CD4-positive, alpha-beta T cell treated with Interleukin-4 for 4 hours (primary cell): ENCODE measurements around the gene ARHGEF2.
A peak's percentile ranks its signal among the peaks of the same experiment; 100 is the strongest.
"Not testable (repeated sequence)": the region's sequence is repeated elsewhere in the genome, so short reads cannot be mapped to it uniquely, and the experiment has no call there.

Experiments
- DNase-seq: peaks from one replicate; pipeline ENCODE4 v3.0.0-alpha.2; 2020

The ARHGEF2 gene

DNA sequence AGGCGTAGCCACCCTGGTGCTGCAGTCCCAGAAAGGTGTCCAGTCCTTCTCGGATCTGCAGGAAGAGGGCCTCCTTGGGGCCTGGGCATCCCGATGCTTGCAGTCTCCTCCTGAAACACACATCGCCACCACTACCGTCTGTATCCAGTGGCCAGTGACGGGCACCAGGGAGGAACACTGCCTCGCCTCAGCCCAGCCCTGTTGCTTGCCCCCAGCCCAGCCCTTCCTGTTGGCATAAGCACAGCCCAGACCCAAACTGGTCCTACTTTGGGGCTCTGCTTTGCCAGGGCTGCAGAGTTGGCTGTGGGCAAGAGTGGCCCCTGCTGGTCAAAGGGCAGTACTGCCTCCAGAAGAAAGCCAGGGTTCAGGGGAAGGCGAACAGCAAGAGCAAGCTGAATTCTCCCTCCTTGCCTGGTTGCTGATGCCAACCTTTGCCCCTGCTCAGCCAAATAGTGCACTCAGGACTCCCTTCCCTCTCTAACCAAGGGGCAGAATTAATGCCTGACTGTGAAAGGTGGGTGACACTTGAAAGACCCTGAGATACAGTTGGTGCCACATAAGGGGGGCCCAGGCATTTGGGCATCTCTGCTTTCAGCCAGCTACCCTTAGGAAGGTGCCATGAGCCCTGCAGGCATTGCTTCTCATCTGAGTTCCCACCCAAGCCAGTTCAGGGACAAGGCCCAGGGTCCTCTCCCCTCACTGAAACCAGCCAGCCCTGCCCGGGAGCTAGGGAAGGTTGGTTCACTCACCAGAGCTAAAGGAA lies 11.1 kb upstream of the ARHGEF2 start:
- peak; percentile 80 for DNase-seq

- not testable (repeated sequence) for DNase-seq
Observed at GRCh38 chr1:155984903-155985645, 6.7 kb upstream of the ARHGEF2 start.

DNA sequence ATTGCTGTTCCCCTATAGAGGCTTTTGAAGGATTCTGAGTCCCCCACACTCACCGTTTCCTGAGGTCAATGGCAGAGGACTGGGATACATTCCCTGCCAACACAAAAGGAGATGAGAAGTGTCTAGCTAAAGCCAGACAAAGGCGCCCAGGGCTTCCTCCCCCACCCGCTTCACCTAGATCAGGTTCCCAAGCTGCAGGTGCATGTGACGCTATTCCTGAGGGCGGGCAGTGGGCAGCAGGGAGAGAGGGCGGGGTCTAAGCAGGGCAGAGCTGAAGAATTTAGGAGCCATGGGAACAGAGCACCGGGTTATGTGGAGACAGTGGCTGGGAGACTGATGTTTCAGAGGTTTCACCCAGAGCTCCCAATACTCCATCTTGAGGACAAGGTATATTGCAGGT lies 6.0 kb upstream of the ARHGEF2 start:
- no peak for DNase-seq

- no peak for DNase-seq
Observed at GRCh38 chr1:155983191-155984024, 5.1 kb upstream of the ARHGEF2 start.

GRCh38 chr1:155982106-155982505 lies 3.8 kb upstream of the ARHGEF2 start:
- no peak for DNase-seq

DNA sequence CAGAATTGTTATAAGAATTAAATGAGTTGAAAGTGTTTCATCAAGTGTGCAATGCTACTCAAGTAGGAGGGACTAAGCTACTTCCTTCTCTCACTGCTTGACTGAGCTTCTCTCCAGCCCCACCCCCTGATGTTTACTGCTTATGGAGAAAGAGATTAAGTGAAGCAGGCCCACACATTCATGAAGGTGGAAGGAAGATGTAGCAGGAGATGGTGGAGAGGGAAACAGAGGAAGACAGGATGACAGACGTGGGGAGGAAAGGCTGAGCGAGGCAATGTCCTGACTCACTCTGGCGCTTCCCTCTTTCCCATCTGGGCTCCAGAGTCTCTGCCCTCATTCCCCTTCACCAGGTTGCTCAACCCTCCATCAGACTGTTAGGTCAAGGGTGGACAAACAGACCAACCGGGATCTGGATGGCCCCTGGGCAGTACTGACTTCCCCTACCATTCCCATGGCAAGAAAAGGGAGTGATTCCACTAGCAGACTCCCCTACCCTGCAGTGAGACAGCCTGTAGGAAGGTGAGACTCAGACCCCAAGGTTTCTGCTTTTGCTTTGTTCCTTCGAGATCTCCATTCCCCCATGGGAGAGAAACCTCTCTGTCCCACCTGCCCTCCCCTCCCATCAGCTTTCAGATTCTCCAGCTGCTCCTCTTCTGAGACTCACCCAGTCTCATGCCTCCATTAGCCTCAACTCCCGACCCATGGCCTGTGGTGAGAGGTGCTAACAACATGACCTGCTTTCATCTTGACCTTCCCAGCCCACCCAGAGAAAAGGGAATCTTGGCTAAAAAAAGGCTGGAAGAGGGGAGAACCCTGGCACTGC lies 3.1 kb upstream of the ARHGEF2 start:
- peak; percentile 58 for DNase-seq

- DNase-seq = no peak
Observed at GRCh38 chr1:155979597-155980343, 1.4 kb upstream of the ARHGEF2 start.

GRCh38 chr1:155978973-155979429 lies 654 bp upstream of the ARHGEF2 start:
- DNase-seq = no peak

DNA sequence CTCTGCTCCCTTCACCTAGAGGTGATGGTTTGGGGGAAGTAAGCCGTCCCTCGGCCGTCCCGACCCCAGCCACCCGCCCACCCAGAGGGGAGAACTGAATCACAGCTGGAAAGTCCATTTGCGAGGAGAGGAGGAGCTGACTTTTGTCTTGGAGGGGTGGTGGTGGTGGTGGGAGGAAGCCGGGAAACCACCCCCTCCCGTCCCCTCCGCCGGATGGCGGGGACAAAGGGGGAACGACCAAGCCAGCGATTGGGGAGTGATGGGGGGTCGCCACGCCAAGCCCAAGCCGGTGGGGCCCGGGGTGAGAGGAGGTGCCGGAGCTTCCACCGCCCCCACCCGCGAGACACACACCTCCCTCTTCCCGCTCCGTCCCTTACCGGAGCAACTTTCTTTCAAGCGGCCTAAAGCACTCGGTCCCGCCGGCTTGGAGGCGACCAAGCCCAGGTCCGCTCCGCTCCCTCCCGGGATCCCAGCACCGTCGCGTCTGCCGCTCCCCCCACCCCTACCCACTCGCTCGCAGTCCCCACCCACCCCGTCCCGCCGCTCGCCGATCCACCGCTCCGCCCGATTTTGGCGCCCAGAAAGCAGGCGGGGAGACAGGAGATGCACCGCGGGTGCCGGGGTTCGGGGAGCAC lies 540 bp downstream of the ARHGEF2 start:
- peak; percentile 40 for DNase-seq

- no peak for DNase-seq
Observed at GRCh38 chr1:155976913-155977689, 1.2 kb downstream of the ARHGEF2 start.

DNA sequence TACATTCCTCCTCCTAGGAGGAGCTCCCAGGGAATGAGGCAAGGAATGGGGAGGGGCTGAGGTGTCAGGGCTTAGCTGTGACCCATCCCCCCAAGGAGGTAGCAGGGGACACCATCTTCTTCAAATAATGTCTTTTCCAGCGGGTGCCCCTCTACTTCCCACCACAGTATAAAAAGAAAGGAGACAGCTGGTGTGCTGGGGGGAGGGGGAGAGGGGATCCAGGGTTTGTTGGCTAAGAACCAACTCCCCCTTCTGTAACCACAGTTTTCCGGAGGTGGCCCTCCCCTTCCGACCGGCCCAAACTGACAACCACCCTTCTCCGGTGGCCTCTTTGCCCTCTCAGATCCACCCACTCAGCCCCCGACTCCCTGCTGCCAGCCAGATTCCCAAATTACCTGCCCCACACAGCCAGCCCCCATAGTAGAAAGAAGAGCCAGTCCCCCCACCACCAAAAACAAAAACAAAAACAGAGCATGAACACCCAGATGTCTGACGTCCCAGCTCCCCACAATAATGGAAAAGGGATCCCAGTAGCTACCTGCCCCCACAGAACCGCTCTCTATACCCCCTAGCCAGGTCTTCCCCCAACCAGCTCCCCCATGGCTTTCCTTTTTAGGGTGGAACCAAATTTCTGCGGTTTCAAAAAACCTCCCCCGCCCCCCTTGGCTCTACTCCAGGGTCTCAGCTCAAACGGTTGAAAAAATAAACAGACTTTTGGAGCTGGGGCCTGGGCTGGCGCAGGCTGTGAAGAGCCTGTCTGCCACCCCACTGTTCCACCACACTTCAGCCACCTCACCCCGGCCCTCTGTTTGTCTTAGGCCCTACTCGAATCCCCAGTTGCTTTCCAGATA lies 2.1 kb downstream of the ARHGEF2 start:
- DNase-seq = peak; percentile 66

DNA sequence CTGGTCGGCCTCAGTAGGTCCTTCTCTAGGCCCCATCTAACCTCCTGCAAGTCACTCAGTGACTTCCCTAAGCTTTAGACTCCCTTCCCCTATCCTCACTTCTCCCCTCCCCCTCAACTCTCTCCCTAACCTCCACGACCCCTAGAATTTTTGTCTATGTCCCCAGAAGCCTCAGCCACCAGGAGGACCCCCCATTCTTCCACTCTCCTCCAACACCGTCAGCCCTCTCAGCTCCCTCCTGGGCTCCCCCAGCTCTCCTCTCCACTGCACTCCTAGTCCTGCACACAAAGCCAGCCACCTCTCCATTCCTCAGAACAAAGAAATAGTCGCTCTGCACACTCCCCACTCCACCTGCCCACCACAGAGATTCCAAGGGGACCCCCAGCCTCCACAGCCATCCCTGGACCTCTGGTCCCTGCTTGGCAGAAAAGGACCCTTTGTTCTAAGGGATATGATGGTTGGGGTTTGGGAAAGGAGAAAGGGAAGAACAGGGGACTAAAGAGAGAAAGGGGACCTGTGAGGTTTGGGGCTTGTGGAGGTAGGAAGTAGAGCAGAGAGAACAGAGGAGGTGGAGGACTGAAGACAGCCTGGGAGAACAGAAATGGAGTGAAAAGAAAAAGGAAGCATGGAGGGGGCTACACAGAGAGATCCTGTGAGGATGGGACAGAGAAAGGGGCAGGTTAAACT lies 2.8 kb downstream of the ARHGEF2 start:
- no peak for DNase-seq

GRCh38 chr1:155974208-155975115 lies 3.9 kb downstream of the ARHGEF2 start:
- no peak for DNase-seq

- DNase-seq = no peak
Observed at GRCh38 chr1:155973723-155974122, 4.6 kb downstream of the ARHGEF2 start.

GRCh38 chr1:155971910-155972809 lies 6.2 kb downstream of the ARHGEF2 start:
- no peak for DNase-seq

GRCh38 chr1:155970531-155971167 lies 7.7 kb downstream of the ARHGEF2 start:
- peak; percentile 20 for DNase-seq
